Placental pericyte (primary cell): ENCODE data around the gene NECAB3. TPM values are rescaled to one million over a fixed set of nuclear protein-coding genes. Genes with fewer than 3 reads are reported as not detected.

ENCODE experiments used
- total RNA-seq: library from RNA; depleted of rRNA; stranded (reverse); fragments of >200 nt; gene quantifications from 2 replicates; pipeline ENCODE4 v1.2.3, GENCODE V29; 2012

The NECAB3 gene
- total RNA-seq, result 31.8 and 47.3 TPM in 2 replicates

DNA sequence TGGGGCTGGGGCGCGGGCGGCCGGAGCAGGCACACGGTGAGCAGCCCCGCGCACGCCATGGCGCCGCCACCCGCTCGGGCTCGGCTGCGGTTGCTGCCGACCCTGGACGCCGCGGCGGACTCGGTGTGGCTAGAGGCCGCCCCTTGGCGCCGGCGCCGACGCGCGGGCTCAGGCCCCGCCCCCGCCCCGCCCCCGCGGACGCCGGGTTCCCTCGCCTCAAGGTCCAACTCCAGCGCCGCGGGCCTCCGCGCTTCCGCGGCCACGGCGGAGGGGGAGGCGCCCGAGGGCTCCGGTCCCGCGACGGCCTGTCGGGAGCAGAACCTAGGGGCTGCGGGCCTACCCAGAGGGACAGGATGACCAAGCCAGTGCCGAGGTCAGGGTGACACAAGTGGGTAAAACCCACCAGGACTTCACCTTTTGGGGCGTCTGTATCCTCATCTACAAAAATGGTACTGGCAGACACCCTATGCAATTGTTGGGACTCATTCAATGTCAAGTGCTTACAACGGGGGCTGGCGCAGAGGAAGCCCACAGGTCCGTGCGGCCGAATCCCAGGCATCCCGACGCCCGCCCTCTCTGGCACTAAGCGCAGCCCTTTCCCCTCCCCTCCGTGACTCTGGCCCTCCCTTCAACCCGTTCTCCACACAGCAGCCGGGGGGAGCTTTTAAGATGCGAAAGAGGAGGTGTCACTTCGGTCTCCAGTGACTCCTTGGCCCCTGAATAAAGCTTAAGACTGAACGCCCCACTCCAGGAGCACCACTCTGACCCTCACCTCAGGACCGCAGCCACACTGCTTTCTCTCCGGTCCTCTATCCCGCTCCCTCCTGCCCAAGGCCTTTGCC is at the start of gene NECAB3:
Gene NECAB3 (minus strand): TSS at position 135 of the 842 bp plus-strand sequence. CDS start 76 bp downstream, at position 59.

GRCh38 chr20:33719989-33720709 is 45.9 kb upstream of the NECAB3 start, which contains the start of gene PXMP4:
TSS of gene PXMP4 (minus strand) at chr20:33720310. CDS start at chr20:33720207, 103 bp downstream.

DNA sequence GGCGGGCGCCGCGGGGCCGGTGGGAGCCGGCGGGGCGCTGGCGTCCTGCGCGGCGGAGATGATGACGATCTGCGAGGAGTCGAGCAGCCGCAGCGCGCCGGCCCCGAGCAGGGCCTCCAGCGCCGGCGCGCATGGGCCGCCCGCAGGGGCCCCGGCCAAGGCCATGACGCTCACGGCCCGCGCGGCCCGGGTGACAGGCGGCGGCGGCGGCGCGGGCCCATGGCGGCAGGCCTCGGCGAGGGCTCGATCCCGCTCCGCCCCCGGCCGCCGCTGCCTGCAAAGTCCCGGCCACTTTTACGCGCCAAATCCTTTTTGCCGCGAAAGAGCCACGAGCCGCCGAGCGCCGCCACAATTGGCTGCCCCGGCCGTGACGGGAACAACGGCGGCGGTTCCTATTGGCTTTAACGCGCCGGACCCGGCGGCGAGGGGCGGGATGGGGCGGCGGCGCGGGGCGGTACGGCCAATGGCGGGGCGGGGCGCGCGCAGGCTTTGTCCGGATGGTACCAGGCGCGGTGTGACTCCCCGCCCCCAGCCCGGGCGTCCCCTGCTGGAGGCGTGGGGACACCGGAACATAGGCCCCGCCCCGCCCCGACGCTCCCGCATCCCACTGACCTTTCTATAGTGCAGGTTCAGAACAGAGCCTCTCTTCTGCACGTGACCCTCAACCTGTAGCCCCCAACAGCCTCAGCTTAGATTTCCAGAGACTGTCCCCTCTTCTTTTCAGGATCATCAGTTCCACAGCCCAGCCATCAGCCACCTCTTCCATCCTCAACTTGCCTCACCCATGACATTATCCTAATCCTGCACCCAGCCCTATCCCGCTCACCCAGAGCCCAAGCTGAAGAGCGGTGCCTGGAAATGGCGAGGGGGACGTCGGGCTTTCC is 12.1 kb upstream of the NECAB3 start, which contains the start of gene E2F1:
Gene E2F1 (minus strand): TSS at position 286 of the 884 bp plus-strand sequence. CDS start 121 bp downstream, at position 165.

DNA sequence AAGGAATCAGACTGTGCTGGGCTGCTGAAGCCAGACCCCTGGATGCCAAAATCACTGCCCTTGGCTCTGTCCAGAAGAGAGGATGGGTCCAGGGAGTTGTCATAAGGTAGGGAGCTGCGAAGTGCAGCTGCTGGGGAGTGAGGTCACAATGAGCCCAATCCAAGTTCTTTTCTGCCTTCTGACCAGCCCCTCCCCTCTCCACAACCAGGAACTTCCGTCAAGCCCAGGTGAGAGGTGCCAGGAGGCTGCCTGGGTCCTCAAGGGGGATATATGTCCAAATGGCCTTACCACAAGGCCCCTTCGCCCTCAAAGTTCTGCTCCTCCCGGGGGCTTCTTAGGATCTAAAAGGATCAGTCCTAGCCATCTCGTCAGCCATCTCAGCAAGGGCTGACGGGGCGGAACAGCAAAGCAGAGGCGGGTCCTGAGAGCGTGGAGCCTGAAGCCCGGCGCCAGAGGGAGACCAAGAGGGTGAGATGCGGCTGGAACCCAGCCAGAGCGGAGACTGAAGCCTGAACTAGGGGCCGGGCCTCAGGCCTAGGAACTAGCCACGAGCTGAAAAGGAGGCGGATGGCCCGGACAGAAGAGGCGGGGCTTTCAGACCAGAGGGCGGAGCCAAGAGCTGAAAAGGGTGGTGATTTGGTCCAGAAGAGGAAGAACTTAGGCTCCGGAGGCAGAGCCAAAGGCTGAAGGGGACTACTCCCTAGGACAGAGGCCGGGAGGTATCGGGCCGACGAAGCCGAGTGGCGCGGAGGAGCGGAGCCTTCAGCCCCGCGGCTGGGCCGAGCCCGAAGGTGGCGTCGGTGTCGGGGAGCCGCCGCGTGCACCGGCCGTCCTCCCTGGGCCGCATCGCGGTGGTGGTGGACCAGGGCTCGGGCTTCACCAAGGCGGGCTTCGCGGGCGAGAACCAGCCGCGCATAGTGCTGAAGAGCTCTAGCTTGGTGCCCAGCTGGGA is 7.7 kb downstream of the NECAB3 start, which contains the start of gene ACTL10:
Gene ACTL10 (plus strand): TSS at position 651 of the 952 bp plus-strand sequence. CDS start 555 bp downstream, outside the sequence.

DNA sequence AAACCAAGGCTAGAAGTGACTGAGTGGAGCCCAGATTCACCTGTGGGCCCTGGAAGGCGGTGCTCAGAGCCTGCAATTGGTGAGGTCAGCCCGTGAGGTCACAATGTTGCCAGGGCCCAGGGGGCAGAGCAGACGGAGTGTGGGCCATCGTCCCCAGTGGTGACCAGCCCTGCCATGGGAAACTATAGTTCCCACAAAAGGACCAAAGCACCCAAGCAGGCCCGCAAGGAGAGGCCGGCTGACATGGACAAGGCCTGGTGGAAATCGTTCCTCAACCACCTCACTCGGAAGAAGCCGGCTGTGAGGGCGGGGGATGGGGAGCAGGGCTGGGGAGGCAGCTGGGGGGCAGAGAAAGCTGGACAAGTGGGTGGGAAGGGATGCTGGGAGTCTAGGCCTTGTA is 12.1 kb downstream of the NECAB3 start, which contains the start of gene C20orf144:
Gene C20orf144 (plus strand): TSS at position 156 of the 400 bp plus-strand sequence. CDS start 19 bp downstream, at position 175.

Other genes starting within 250 kb of the NECAB3 start
- 32.9 and 42.2 TPM in 2 replicates for gene SNTA1, start 230.7 kb downstream of the NECAB3 start, total RNA-seq
- 9.0 and 9.8 TPM in 2 replicates for gene CBFA2T2, start 184.3 kb downstream of the NECAB3 start, total RNA-seq
- gene C20orf144, start 12.1 kb downstream of the NECAB3 start, total RNA-seq, result 0.14 and 0.22 TPM in 2 replicates
- gene ACTL10, start 7.5 kb downstream of the NECAB3 start, total RNA-seq, result 1.1 and 1.6 TPM in 2 replicates
- gene E2F1, start 12.0 kb upstream of the NECAB3 start, total RNA-seq, result 0.66 and 19.8 TPM in 2 replicates
- 1.3 and 6.0 TPM in 2 replicates for gene PXMP4, start 45.9 kb upstream of the NECAB3 start, total RNA-seq
- 1.5 and 1.9 TPM in 2 replicates for gene ZNF341, start 57.6 kb upstream of the NECAB3 start, total RNA-seq
- gene CHMP4B, start 136.9 kb upstream of the NECAB3 start, total RNA-seq, result 26.1 and 61.7 TPM in 2 replicates